ENCODE measurements around the gene ITGB6.

Gene ITGB6

GRCh38 chr2:160085662-160086061, 114.4 kb downstream of the ITGB6 start:
- no peak for DNase-seq

DNA sequence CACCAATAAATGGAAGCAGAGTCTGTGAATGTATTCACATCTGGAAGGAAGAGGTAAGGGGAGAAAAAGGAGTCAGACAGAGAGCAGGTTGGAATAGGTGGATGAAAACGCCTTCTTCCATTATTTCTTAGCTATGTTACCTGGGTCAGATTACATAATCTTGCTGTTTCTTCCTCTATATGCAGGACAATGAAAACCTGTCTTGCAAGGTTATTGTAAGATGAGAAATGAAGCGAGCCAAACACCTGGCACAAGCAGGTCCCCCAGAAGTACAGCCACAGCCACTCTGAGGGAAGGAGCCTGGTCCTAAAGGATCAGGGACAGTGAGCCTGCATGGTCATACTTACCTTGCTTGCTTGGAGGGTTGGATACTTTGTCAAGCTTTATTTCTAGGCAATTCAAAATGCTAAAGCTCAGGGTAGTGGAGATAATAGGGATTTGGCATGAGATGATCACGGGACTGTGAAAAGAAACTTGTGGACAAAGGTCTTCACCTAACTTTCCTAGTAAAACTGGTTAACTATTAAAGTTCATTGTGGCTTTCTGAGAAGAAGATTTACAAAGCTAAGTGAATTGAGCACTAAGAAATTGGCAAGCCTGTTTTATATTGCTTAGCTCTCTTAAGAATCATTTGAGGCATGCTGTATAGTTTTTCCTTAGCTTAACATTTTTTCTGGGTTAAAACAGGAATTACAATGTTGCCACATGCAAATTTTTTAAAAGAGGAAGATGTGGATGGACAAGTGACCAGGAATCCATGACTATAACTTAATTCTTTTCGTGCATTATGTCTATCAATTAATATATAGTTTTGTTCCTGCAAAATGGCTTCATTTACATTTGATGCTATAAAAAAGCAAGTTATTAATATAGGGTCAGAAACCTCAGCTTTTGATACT, 121.9 kb downstream of the ITGB6 start:
- DNase-seq: no peak

- no peak for DNase-seq
Observed at GRCh38 chr2:160076914-160077313, 123.2 kb downstream of the ITGB6 start.

GRCh38 chr2:160076241-160076640, 123.8 kb downstream of the ITGB6 start:
- no peak for DNase-seq

DNA sequence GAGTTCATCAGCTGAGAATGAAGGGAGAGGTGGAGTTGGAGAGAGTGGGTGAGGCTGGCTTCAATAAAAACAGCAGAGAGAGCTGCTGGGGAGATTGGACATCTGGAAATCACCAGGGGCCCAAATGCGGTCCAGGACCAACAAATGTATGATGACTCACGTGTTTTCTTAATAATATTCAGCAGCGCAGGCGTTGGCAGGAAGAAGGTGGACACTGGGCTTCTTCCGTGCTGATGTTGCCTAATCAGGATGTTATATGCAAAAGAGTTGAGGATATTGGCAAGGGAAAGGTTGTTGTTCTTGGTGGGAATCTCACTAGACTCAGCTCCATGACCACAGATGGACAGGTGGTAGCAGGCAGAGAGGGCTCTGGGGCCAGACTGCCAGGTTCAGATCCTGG, 124.9 kb downstream of the ITGB6 start:
- DNase-seq: no peak

- no peak for DNase-seq
Observed at GRCh38 chr2:160073284-160073888, 126.7 kb downstream of the ITGB6 start.

- DNase-seq: no peak
Observed at GRCh38 chr2:160068906-160069305, 131.2 kb downstream of the ITGB6 start.

DNA sequence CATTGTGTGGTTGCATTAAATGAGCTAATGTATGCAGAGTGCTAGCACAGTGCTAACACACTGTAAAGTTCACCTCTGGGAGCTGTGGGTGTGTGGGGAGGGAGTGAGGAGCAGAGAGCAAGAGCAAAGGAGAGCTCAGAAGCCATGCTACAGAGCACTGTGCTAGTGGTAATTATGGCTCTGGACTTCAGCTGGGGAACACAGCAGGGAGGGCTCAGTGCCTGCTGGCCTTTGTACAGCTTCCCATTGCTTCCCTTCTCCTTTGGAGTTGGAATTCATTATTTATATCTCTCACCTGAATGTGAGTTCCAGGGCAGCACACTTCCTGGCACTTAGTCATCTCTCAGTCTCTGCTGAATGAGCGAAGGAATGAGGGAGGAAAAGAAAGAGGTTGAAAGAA, 135.2 kb downstream of the ITGB6 start:
- no peak for DNase-seq

- DNase-seq: no peak
Observed at GRCh38 chr2:160063879-160064612, 136.0 kb downstream of the ITGB6 start.

DNA sequence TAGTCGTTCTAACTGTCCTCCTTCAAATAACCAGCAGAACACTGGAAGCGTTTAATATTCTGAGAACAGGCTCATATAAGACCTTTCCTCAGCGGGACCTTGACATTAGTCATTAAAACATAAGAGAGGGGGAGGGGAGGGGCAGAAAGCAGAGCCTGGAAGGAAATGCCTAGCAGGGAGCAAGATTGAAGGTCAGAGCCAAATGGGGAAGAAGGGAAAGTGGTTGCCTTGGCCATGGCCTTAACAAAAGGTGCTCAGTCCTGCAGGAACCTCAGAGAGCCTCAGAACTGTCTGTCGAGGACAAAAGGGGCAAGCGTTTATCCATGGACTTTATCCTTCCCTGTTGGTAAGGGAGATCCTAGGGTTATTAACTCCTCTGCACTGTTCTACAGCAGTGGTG, 136.8 kb downstream of the ITGB6 start:
- DNase-seq: no peak

DNA sequence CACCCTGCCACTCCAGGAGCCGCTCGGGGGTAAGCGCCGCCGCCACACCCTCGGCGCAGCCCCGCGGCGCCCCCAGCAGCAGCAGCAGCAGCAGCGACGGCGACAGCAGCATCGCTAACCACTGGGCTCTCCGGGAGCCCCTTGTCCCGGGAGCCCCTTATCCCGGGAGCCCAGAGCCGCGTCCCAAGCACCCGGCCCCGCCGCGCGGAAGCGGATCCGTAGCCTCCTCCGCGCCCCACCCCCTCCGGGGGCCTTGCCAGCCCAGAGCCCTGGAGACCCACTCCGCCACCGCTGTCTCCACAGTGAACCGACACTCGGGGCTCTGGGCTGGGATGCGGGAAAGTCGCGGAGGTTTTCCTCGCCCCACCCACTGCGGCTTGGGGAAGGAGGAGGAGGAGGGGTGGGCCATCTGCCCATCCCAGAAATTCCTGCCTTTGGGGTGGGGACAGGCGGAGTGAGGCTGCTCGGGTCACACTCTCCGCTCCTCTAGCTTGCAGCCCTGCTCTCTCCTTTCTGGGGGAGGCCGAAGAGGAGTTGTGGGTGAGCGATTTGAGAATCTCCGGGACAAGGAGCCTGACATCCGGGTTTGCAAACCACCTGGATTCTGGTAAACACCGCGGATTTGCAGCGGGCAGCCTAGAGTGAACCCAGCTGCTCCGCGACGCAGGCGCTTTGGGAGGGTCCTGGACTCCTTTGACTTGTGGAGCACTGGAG, 137.6 kb downstream of the ITGB6 start, which contains the start of gene PLA2R1:
TSS of gene PLA2R1 (minus strand) at position 324 of the 714 bp plus-strand sequence. CDS start at position 112, 212 bp downstream.
- no peak for DNase-seq

DNA sequence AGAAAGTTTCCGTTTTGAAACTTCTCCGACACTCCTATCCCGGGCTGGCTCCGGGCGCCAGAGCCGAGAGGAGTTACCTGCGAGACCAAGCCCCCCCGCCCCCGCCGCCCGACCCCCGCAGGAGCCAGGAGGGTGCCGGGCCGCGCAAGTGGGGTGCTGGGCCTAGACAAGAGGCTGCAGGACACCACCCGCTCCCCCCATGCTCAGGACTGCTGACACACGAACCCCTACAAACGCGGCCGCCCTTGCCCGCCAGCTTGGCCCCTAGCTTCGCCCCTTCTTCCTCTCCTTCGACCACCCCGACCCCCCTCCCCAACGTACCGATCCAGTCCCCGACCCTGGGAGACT, 138.2 kb downstream of the ITGB6 start:
- no peak for DNase-seq

DNA sequence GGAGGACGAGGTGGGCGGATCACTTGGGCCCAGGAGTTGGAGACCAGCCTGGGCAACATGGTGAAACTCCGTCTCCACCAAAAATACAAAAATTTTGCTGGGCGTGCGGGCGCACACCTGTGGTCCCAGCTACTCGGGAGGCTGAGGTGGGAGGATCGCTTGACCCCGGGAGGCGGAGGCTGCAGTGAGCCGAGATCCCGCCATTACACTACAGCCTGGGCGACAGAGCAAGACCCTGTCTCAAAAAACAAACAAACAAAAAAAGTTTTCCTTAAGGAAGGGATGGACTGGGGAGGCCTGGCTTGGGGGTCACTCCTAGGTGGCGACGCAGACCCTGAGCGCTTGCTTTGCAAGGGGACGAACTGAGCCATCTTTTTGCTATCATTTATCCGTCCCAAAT, 138.5 kb downstream of the ITGB6 start:
- no peak for DNase-seq

GRCh38 chr2:160060297-160060696, 139.8 kb downstream of the ITGB6 start:
- DNase-seq: no peak

DNA sequence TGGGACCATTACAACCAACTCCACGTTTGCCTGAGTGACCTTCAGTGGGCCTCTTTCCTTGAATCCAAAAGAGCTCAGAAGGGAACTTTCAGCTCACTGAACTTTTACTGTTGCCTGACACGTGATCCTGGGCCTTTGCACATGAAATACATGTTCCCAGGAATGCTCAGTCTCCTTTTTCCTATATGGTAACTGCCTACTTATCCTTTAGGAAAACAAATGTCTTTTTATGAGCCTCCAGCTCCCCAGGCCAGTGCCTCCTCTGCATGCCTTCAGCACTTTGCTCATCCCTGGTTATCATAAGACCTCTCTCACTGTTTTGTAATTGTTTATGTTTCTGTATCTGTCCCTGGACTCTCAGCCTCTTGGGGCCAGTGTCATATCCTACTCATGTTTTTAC, 142.7 kb downstream of the ITGB6 start:
- DNase-seq: no peak

DNA sequence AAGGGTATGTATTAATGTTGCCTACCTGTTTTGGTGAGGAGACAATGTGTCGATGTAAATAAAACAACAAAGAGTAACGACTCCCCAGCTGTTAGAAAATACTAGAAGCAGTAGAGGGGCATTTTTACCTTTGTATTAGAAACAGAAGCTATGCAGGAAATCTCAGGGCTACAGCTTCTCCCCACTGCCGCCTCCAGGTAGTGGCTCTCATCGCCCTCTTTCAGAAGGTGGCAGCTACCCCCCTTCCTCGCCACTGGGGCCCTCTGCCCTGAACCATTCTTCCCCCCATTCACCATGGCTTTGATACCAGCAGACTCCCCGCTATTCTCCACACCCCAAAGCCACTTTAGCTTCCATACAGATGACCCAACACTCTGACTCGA, 144.4 kb downstream of the ITGB6 start:
- no peak for DNase-seq

GRCh38 chr2:160054984-160055725, 144.9 kb downstream of the ITGB6 start:
- no peak for DNase-seq

DNA sequence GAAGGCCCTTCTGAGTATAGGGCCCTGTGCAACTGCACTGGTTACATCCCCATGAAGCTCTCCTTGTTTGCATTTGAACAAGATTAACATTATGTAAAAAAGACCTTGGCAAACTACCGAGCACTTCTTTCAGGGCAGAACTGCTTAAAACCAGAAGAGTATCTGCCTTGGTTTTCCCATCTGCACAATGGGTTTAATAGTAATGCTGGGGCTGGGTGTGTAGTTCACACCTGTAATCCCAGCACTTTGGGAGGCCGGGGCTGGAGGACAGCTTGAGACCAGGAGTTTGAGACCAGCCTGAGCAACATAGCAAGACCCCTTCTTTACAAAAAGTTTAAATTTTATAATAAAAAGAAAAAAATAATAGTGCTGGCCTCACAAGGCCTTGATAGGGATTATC, 146.1 kb downstream of the ITGB6 start:
- DNase-seq: no peak

- no peak for DNase-seq
Observed at GRCh38 chr2:160052531-160052930, 147.5 kb downstream of the ITGB6 start.

DNA sequence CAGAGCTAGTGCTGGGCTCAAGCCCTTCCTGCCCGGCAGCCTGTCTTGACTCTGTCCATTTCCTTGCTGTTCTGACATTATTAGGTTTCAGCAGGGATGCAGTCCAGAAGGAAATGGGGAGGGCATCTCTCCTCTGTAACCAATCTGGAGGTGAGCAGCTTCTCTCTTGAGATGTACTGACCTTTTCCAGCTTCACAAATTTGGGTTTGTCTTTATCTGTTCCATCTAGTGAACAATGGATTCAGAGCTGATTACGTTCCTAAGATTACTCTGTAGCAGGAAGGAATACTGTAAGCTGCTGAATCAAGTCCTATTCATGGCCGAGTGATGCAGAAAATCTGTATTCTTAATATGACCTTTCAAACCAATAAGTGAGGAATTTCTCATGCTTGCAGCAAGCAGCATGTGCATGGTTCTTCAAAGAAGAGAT, 148.7 kb downstream of the ITGB6 start:
- no peak for DNase-seq

GRCh38 chr2:160050147-160050546, 149.9 kb downstream of the ITGB6 start:
- DNase-seq: no peak

All from CD4-positive, alpha-beta T cell treated with Interferon gamma for 1 hour (primary cell).